AG09319 (cell line): ENCODE measurements around the gene RBM22.

ENCODE experiments used
- DNase-seq: peaks from one replicate; pipeline ENCODE4 v3.0.0-alpha.2; 2010; ENCODE audit warnings: low read depth; ENCODE audit errors: extremely low read depth
- TF ChIP-seq, protein P1 (sequence below): IDR thresholded peaks from 2 replicates; pipeline ENCODE4 v1.5.1; 2011; ENCODE audit warnings: low read depth, mild to moderate bottlenecking, inconsistent platforms, low read length, moderate library complexity

Gene RBM22

DNA sequence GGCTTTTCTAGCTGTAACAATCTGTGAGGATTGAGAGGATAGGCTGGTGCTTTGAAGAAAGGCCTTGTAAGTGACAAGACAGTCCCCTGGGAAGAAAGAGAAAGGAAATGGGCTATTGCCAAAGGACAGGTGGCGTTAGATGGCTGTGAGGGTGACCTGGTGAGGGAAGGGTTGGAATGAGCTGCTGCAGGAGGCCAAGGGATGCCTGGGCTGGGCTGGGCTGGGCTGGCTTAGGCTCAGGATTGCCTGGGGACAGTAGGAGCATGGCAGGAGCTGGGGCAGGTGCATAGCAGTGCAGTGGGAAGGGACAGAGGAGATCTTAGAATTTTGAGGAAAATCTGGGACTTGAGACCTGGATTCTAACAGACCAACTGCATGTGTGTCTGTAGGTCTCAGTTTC lies 49.5 kb downstream of the RBM22 start:
- TF ChIP-seq, protein P1, sequence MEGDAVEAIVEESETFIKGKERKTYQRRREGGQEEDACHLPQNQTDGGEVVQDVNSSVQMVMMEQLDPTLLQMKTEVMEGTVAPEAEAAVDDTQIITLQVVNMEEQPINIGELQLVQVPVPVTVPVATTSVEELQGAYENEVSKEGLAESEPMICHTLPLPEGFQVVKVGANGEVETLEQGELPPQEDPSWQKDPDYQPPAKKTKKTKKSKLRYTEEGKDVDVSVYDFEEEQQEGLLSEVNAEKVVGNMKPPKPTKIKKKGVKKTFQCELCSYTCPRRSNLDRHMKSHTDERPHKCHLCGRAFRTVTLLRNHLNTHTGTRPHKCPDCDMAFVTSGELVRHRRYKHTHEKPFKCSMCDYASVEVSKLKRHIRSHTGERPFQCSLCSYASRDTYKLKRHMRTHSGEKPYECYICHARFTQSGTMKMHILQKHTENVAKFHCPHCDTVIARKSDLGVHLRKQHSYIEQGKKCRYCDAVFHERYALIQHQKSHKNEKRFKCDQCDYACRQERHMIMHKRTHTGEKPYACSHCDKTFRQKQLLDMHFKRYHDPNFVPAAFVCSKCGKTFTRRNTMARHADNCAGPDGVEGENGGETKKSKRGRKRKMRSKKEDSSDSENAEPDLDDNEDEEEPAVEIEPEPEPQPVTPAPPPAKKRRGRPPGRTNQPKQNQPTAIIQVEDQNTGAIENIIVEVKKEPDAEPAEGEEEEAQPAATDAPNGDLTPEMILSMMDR, result no peak
- DNase-seq, result no peak

DNA sequence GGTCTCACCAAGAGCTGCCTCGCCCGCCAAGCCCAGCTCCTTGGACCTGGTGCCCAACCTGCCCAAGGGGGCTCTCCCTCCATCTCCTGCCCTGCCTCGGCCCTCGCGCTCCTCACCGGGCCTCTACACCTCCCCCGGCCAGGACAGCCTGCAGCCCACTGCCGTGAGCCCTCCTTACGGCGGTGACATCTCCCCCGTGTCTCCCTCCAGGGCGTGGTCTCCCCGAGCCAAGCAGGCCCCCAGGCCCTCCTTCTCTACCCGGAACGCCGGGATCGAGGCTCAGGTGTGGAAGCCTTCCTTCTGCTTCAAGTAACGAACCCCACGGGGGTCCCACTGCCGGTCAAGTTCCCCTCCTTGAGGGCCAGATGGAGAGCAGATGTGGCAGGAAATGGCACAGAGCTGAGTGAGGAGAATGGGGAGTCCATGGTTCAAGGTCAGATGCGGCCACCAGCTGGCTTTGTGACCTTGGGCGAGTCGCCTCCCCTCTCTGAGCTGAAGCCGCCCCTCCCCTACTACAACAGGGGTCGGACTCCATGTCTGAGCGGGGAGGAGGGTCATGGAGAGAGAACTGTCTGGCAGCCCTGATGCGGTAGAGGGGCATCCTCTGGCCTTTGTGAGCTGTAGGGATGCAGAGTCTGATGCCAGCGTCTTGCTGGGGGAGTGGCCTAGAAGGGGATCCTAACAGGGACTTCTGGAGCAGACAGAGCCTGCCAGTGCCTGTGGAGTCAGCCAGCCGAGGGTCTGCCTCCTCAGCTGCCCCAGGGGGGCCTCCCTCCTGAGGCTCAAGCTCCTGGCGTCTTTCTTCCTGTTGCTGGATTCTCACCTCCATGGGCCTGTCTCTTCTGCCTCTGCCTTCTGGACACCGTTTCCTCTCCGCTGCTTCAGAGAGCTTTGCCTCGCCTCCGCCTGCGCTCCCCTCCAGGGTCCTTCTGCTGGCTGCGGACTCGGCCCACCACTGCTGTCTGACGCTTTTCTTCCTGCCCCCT lies 50.5 kb downstream of the RBM22 start:
- TF ChIP-seq, protein P1, result no peak
- no peak for DNase-seq

DNA sequence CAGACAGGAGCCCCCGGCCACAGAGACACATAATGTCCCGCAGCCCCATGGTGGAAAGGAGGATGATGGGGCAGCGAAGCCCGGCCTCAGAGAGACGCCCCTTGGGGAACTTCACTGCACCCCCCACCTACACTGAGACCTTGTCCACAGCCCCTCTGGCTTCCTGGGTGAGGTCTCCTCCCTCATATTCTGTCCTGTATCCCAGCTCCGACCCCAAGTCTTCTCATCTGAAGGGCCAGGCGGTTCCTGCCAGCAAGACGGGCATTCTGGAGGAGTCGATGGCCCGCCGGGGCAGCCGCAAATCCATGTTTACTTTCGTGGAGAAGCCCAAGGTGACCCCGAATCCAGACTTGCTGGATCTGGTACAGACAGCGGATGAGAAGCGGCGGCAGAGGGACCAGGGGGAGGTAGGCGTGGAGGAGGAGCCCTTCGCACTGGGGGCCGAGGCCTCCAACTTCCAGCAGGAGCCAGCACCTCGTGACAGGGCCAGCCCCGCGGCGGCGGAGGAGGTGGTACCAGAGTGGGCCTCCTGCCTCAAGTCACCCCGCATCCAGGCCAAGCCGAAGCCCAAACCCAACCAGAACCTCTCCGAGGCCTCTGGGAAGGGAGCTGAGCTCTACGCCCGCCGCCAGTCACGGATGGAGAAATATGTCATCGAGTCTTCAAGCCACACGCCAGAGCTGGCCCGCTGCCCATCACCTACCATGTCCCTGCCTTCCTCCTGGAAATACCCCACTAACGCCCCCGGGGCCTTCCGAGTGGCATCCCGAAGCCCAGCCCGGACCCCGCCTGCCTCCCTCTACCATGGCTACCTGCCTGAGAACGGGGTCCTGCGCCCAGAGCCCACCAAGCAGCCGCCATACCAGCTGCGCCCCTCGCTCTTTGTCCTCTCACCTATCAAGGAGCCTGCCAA lies 51.5 kb downstream of the RBM22 start:
- no peak for DNase-seq
- TF ChIP-seq, protein P1, result no peak

DNA sequence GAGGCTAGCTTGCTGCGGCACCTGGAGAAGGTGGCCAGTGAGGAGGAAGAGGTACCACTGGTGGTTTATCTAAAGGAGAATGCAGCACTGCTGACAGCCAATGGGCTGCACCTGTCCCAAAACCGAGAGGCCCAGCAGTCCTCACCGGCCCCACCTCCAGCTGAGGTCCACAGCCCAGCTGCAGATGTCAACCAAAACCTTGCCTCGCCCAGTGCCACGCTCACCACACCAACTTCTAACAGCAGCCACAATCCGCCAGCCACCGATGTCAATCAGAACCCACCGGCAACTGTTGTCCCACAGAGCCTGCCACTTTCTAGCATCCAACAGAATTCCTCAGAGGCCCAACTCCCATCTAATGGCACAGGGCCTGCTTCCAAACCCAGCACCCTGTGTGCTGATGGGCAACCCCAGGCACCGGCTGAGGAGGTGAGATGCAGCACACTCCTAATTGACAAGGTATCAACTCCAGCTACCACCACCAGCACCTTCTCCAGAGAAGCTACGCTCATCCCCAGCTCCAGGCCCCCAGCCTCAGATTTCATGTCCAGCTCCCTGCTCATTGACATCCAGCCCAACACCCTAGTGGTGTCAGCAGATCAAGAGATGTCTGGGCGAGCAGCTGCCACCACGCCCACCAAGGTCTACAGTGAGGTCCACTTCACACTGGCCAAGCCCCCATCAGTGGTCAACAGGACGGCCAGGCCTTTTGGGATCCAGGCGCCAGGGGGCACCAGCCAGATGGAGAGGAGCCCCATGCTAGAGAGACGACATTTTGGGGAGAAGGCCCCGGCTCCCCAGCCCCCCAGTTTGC lies 52.4 kb downstream of the RBM22 start:
- TF ChIP-seq, protein P1, result no peak
- no peak for DNase-seq

DNA sequence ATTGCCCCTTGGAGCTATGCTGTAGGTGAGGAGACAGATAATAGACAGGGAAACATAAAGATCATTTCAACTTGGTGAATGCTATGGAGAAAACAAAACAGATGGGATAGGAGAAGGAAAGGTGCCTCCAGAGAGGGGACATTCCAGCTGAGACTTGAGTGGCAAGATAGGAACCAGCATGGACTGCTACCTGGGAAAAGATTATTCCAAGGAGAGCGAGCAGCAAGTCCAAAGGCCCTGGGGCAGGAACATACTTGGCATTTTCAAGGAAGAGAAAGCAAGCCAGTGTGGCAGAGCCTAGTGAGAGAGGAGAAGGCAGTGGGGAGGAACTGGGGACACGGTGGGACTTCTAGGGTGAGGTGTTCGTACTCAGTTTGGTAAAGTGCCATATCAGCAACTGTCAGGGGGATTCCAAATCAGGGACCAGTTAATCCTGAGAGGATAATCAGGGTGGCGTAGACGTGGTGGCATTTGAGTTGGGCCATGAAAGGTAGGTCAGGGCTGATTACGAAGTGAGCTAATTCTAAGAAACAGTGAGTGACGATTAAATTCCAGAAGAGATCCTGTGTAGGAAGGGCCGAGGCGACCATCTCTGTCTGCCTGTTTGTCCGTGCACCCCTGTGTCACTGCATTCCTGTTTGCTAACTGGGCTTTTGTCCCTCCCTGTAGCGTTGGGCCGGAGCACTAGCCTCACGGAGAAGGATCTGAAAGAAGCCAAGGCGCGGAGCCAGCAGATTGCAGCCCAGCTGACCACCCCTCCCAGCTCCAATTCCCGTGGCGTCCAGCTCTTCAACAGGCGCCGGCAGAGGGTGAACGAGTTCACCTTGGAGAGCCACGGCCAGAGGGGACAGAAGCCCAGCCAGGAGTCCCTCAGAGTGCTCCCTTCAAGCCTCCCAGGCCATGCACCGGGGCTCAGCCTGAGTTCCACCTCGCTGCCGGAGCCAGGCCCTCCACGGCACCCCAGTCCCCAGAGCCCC lies 53.3 kb downstream of the RBM22 start:
- DNase-seq, result no peak
- TF ChIP-seq, protein P1, result no peak
